Testis (tissue), 3 donors: ENCODE measurements around the gene ELMOD1. TPM values are rescaled to one million over a fixed set of nuclear protein-coding genes. Genes with fewer than 3 reads are reported as not detected.
A peak's percentile ranks its signal among the peaks of the same experiment; 100 is the strongest.

Source experiments
- DNase-seq: peaks from one replicate; pipeline ENCODE4 v3.0.0-alpha.2; 2019
- H3K27ac ChIP-seq, 2 donors: fragments of 200-600 bp; sonication (generic); one replicate each; pipeline ENCODE4 v1.5.1; 2019
- H3K27me3 ChIP-seq: fragments of 200-600 bp; sonication (generic); one replicate; pipeline ENCODE4 v1.5.1; 2019
- H3K36me3 ChIP-seq: fragments of 200-600 bp; sonication (generic); one replicate; pipeline ENCODE4 v1.5.1; 2017; ENCODE audit warnings: low read depth; ENCODE audit errors: missing control alignments
- H3K4me1 ChIP-seq: fragments of 200-600 bp; sonication (generic); one replicate; pipeline ENCODE4 v1.5.1; 2019
- H3K4me3 ChIP-seq, 2 donors: fragments of 200-600 bp; sonication (generic); one replicate each; pipeline ENCODE4 v1.5.1; 2017 to 2019
- H3K9me3 ChIP-seq: fragments of 200-600 bp; sonication (generic); one replicate; pipeline ENCODE4 v1.5.1; 2017
- CTCF ChIP-seq, 3 experiments: fragments of 450-650 bp in 2 of 3; fragments of 200-600 bp in 1 of 3; sonication (generic) in 1 of 3; IDR thresholded peaks; one replicate each; pipeline ENCODE4 v1.5.1; 2016 to 2019; ENCODE audit warnings: antibody characterized with exemption in 3 of 3, mild to moderate bottlenecking in 2 of 3, moderate library complexity in 1 of 3
- POLR2A ChIP-seq: fragments of 450-650 bp; IDR thresholded peaks from one replicate; pipeline ENCODE4 v1.6.1; 2017; ENCODE audit warnings: antibody characterized with exemption, mild to moderate bottlenecking, moderate library complexity
- WGBS, 2 donors: methylation state at CpG; one replicate each; pipeline ENCODE4 v1.1.5; 2018; 5-methylcytosine and 5-hydroxymethylcytosine counted together
- intact Hi-C: fragments of 100-400 bp; cut with DNase I; formaldehyde crosslinking; loops from one replicate; pipeline ENCODE4 v1.15.1; 2023; ENCODE audit warnings: low total_unique reads
- polyA plus RNA-seq: library from polyadenylated mRNA; stranded (reverse); fragments of 350-450 nt; fragmentation: Illumina TruSeq; extraction: RNeasy Lipid Tissue Mini Kit (QIAGEN cat#74804); gene quantifications from one replicate; pipeline ENCODE4 v1.2.3, GENCODE V29; 2014; ENCODE audit warnings: low read depth, low replicate concordance; ENCODE audit not compliant: insufficient read depth
- total RNA-seq, 2 donors: library from RNA; depleted of rRNA; stranded (reverse); fragments of >200 nt; gene quantifications; one replicate each; pipeline ENCODE4 v1.2.3, GENCODE V29; 2016

ELMOD1 gene
- total and polyA plus RNA-seq, 3 donors from 2014 or later = 5.6 to 11.1 (median 8.7) TPM

GRCh38 chr11:107683807-107684206 lies 92.9 kb downstream of the ELMOD1 start:
- Histone ChIP-seq H3K4me1 (no peaks in the 10 kb centered on the region), H3K27me3 (no peaks in the 10 kb centered on the region), H3K36me3 (no peaks in the 10 kb centered on the region), H3K27ac (no peak overlapping the region), H3K4me3 (no peak overlapping the region), H3K9me3 (no peaks in the 10 kb centered on the region)
- TF ChIP-seq POLR2A (no peak), CTCF (IDR thresholded peaks at IDR 0.05) (peak in 2 of 3 experiments; percentile 25 to 39)
- 97% methylated on average over 2 of the region's 2 CpGs for WGBS, 2 donors
- DNase-seq = no peak
- intact Hi-C loops = no loop called here

GRCh38 chr11:107688322-107688918 lies 97.5 kb downstream of the ELMOD1 start:
- no peak for DNase-seq
- no peaks in the 10 kb centered on the region for H3K27me3 ChIP-seq
- no peaks in the 10 kb centered on the region for H3K4me1 ChIP-seq
- 69 to 72% methylated on average over 5 to 6 of the region's 6 CpGs for WGBS, 2 donors
- no peak overlapping the region for H3K4me3 ChIP-seq
- H3K27ac ChIP-seq = no peak overlapping the region
- H3K9me3 ChIP-seq = no peaks in the 10 kb centered on the region
- TF ChIP-seq CTCF (IDR thresholded peaks at IDR 0.05) (no peak), POLR2A (no peak)
- no peaks in the 10 kb centered on the region for H3K36me3 ChIP-seq
- intact Hi-C loops = no loop called here

- DNase-seq = peak; percentile 90
- Histone ChIP-seq H3K4me3 (no peak overlapping the region), H3K27ac (no peak overlapping the region), H3K36me3 (no peaks in the 10 kb centered on the region), H3K27me3 (no peaks in the 10 kb centered on the region), H3K9me3 (no peaks in the 10 kb centered on the region), H3K4me1 (no peaks in the 10 kb centered on the region)
- intact Hi-C loops = loop anchor here (5.0 kb wide), 1 partner anchor 112 kb away; no protein-coding TSS in a partner anchor
- TF ChIP-seq CTCF (IDR thresholded peaks at IDR 0.05) = peak; percentile 37 to 62 (median 44)
- TF ChIP-seq POLR2A = no peak
- 61 to 62% methylated on average over 11 of the region's 11 CpGs for WGBS, 2 donors
Measured at GRCh38 chr11:107689317-107690202, 98.6 kb downstream of the ELMOD1 start.

- no peak for DNase-seq
- Histone ChIP-seq H3K4me1 (no peaks in the 10 kb centered on the region), H3K9me3 (no peaks in the 10 kb centered on the region), H3K36me3 (no peaks in the 10 kb centered on the region), H3K27ac (no peak overlapping the region), H3K4me3 (no peak overlapping the region), H3K27me3 (no peaks in the 10 kb centered on the region)
- intact Hi-C loops = loop anchor here (5.0 kb wide), 1 partner anchor 114 kb away; no protein-coding TSS in a partner anchor
- TF ChIP-seq POLR2A (no peak), CTCF (IDR thresholded peaks at IDR 0.05) (no peak)
- WGBS, 2 donors = 25 to 42% methylated on average over 3 of the region's 3 CpGs
Measured at GRCh38 chr11:107691000-107691750, 100.2 kb downstream of the ELMOD1 start.
